HG02642 (cell line): ENCODE measurements around the gene CTNNA2.

ENCODE experiments used
- ATAC-seq: cut with Tn5 transposase; IDR thresholded peaks from one replicate; pipeline ENCODE4 v1.9.1; 2021; ENCODE audit warnings: mild to moderate bottlenecking; ENCODE audit not compliant: unreplicated experiment, poor library complexity

CTNNA2 gene

DNA sequence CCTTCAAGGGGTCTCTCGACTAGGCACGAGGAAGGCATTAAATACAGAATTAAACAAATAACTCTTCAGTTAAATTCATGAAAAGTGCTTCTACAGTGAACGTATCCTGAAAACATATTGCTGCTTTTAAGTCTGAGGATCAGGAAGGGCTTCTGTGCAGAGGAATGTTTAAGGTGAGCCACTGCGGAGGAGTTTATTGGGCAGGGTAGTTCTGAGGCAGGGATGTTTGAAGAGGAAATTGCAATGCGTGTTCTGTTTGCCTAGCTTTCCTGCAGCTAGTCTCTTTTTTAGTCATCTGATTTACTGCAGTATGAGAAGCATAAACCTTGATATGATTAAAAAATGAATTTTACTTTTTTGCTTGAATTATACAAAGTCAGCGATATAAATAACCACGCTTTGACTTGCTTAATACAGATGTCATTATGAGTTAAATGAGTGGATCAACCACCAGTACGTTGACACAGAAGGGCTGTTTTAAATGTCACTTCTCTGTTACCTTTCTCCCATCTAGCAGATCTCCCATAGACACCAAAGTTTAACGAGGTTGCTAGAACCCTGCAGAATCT lies 98.7 kb downstream of the CTNNA2 start:
- ATAC-seq = no peak

DNA sequence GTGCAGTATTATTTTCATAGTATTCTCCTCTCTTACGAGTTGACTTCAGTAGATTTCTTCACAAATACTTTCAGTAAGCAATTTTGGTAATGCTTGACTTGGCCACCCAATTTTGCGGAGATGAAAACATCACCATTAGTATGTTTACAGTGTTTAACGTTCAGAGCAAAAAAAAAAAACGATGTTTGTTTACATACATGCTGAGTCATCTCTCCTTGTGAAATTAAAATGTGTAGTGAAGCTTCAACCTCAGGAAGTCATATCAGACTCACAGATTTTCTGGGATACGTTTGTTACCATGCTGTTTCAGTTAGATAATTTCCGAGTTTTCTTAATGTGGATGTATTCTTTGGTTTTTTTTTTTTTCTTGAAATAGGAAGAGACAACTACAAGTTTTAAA lies 100.1 kb downstream of the CTNNA2 start:
- ATAC-seq = no peak

DNA sequence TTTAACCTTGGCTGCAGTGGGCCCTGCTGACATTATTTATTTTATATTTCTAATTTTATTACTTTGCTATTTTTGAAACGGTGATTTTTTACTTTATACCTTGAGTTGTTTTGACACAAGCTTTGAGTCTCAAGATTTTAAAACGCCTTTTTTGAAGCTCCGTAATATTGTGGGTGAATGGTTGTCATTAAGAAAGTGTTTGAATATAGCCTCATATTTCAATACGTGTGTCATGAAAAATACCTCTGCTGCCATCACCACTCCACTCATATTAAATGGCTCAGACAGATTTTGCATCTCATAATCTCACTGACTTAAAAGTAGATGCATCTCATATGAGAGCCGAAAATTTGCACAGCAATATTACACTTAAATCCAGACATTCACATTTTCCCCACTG lies 106.6 kb downstream of the CTNNA2 start:
- no peak for ATAC-seq

DNA sequence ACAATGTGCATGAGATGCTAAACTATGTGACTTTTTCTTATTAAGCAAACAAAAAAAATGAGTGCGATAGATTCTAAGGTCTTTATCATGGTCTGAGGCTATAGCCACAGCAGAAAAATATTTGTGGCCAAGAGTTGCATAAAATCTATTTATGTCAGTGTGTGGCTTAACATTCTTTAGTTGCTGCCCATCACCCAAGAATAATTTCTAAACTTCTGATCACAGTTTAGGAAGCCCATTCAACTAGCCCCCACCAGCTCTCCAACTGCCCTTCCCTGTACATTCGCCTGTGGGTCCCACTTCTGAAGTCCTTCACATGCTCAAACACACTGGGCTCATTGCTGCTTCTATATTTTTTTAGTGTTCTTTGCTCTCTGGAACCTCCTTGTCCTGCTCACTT lies 107.1 kb downstream of the CTNNA2 start:
- ATAC-seq = no peak

DNA sequence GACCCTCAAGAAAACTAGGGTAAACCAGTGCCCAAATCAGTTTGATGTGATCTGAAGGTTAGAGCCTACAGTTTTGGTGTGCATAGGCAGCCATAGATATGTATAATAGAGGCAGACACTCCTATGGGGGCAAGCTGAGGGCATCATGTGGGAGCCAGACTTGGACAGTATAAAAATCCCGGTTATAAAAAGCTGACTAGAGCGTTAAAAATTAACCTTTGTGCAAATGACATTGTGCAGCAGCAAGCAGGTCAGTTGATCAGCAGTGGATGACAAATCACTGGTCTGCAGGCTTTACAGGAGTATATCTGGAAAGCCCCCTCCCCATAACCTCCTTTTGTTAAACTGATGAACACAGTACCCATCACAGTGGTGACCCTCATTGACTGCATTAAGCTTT lies 107.8 kb downstream of the CTNNA2 start:
- no peak for ATAC-seq

DNA sequence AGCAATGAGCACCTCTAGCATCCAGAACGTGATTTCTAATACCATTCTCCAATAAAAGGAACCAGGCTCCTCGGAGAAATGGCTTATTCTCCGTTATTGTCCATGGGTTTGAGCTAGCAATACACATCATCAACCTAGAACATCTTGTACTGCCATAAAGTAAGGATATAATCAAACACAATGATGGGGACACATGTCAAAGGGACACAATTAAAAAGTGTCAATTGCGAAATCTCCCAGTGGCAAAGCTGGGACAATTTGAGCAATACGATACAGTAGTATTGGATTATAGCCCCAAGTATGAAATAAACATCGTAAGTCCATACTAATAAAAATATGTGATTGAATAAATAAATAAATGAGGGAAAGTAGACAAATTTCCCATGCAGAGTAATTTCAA lies 108.4 kb downstream of the CTNNA2 start:
- ATAC-seq = no peak

DNA sequence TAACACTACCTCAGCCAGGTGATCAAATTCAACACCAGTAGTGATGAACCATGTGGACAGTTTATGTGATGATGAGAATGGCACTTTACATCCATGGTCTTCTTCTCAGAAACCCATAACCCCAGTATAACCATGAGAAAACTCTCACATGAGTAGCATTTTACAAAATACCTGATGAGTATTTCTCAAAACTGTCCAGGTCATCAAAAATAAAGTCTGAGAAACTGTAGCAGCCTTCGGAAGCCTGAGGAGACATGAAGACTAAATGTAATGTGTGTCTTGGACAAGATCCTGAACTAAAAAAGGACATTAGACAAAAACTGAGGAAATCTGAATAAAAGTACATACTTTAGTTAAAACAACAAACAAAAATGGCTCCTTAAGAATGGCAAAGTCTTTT lies 108.9 kb downstream of the CTNNA2 start:
- no peak for ATAC-seq

DNA sequence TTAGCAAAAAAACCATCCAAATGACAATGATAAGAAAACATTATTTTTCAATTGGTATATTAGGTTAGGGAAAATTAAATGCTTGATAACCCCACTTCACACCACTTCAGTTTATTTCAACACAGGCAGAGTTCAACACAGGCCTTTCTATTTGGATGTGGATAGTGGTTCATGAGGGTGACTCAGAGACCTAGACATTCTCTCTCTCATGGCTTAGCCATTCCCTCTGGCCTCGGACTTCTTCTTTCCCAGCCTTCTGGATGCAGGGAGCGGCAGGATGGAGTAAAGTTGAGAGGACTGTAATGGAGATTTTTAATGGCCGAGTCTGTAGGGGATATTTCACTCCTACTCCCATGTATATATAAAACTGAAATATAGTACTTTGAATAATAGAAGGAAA lies 109.7 kb downstream of the CTNNA2 start:
- no peak for ATAC-seq

DNA sequence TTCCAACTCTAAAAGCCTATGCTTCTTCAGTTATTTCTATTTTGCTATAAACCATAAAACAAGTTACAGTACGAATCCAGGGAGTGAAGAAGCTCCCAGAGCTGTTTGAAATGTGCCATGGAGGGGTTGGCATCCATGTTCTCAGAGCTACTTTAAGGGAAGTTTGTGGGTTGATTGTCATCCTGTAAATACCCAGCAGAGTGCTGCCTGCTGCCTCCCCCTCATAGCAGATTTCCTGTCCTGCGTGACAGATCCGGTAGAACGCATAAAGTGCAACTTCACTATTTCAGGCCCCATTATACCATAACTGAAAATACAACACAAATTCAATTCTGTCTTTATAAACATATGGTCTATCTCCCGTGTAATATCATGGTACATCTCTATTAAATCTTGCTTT lies 114.4 kb downstream of the CTNNA2 start:
- no peak for ATAC-seq

DNA sequence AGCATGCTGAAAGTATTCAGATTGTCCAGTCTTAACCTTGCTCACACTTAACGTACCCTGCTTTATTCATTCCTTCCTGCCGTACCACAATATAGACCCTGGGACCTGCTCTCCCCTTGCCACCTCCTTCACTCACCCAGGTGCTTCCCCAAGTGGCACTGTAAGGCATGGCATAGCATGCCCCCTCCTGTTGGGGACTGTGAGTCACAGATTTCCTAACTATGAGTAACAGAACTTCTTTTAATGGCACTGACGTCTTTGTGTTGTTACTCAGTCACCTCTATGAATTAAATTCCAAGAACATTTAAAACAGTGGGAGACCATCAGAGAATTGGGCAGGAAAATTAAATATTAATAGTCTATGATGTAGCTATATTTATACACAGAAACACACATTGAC lies 117.2 kb downstream of the CTNNA2 start:
- ATAC-seq = no peak

DNA sequence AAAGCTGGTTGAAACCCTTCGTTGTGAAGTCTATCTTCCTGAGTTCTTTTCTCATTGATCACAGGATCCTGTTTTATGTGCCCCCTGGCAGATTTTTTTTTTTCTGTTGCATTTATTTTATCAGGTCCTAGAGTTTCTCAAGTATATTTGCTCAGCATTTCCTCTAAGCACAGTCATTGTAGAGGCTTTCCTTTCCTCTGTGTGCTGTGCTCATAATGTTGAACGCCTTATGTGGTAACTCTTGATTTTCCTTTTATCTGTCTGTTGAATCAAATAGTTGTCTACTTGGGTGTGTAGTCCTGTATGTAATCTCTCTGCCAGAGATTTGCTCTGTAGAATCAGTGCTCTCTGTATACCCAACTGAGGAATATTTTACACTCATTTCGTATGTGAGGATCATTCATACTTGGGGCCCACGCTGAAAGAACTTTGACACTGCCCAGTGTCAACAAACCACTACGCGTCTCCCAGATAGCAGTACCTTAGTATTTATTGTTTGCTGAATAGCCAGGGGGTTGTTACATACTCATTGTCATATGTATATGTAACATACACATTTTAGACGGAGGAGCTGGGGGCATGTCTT lies 118.2 kb downstream of the CTNNA2 start:
- ATAC-seq = no peak

DNA sequence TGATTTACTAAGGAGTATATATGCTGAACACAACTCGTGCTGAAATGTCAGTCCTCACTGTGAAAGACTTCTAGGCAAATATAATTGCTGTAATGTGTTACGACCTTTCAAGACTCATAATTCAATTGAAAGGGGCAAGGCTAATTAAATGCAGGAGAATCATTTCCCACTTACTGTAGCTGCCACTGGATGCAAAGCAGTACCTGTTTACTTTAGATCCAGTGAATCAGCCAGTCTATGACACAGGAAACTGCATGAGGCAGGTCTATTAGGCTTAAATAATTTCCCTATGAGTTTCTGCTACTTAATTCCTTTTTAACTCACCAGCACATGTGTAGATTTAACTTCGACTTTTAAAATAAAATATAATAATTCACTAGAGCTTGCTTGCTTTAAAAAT lies 125.6 kb downstream of the CTNNA2 start:
- no peak for ATAC-seq

DNA sequence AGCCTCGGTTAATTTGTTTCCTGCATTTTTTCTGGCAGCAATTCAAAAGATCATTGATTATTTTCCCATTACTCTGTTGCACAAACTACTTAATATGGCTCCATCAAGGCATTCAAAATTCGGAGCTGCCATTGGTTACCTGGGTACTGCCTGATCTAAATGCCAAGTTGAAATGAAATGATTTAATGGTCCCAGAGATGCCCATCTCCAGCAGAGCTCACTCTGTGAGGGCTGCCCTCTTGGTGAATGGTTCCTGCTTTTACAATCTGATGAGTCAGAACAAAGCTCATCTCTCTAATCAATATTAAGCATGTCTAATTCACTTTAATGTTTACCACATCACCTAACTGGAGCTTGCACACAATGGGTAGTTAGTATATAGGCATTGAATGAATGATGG lies 126.1 kb downstream of the CTNNA2 start:
- no peak for ATAC-seq

DNA sequence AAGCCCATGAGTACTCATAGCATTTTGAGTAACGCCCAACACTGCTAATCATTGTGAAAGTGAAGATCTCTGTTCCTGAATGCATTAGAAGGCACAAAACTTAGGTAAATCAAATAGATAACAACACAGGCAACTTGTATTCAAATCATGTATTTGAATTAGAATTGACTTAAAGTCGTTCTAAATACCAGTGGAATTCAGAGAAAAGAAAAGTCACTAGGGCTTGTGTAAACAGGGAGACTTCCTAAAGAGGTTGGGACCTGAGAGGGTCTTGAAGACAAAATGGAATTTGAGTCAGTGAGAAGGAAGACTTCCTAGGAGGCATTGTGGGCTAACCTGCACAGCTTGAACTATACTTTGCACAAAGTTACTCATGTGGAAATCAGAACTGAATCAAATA lies 127.2 kb downstream of the CTNNA2 start:
- no peak for ATAC-seq

DNA sequence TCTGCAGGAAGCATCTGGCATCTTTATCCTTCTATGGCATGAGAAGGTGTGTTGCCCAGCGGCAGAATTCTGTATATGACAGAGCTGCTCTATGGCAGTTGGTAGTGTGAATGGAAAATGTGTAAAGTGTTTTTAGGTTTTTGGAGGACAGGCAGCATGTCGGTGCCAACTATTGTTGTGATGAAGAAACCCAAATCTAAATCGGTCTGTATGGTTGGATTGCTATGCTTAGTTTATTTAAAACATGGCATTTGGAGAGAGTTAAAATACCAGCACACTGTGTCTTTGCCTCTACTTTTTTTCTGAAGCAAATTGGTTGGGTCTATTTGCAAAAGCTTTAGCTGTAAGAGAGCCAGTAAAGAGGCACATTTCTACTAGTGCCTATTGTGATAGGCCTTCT lies 136.7 kb downstream of the CTNNA2 start:
- ATAC-seq = no peak

DNA sequence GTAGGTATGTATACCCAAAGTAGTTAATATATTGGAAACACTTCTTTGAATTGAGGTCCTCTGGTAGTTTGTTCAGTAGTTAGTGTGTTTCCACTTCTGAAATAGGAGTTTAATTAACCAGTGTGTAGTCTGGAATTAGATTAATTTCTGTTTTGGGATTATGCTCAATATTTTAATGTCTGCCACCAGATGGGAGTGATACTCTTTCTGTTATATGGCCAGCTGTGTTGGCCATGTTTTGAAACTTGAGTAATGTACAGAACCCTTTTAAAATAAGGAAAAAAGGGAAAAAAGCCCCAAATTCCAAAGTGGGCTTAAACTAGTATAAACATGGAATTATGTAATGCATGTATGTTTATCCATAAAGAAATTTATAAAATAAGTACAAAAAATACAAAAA lies 147.7 kb downstream of the CTNNA2 start:
- ATAC-seq = no peak

DNA sequence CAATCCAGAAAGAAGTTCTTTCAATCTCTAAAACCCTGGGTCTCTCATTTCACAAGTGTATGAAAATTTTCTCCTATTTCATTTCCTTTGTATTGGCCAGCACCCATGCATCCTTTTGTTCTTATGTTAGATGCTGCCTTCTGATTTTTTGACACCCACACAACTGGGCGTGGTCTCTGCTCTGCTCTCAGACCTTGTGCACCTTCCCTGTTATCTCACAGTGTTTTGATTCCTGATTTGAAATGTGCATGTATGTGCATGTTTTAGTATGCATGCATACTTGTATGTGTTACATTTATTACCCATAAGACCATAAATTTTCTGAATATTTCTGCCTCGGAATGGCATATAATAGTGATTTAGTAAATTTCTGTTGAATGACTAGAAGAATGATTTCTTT lies 152.2 kb downstream of the CTNNA2 start:
- ATAC-seq = no peak

DNA sequence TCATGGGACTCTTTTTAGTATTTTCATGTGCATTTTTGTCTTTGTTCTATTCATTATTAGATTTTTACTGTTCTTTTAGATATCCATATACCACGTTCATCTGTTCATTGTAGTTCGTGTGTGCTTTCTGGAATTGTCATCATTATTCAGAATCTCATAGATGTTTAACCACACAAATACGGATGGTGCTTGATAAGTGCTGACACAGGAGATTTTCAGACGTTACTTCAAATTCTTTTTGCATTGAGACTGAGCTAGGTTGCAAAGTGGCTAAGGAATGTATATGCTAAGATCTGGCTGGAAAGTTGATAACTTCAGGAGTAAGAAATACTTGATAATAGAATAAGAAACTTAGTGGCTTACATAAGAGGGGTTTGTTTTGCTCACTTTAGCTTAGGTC lies 153.6 kb downstream of the CTNNA2 start:
- no peak for ATAC-seq

DNA sequence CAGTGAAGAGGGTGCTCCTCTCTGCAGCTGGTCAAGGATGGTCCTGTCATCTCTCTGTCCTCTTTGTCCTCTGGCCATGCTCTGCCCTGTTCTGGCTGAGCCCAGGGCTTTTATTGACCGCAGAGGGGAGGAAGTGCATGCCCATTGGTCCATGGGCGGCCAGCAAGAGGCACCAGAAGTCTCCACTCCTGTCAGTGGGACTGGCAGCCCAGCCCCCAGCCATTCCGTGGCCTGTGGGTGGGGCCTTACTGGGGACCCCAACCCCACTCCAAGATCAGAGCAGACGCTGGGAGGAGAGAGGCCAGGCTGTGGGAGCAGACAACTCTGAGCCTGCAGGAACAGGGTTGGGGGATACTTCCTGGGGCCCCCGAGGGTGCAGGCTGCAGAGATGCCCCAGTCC lies 156.9 kb downstream of the CTNNA2 start:
- ATAC-seq = no peak

DNA sequence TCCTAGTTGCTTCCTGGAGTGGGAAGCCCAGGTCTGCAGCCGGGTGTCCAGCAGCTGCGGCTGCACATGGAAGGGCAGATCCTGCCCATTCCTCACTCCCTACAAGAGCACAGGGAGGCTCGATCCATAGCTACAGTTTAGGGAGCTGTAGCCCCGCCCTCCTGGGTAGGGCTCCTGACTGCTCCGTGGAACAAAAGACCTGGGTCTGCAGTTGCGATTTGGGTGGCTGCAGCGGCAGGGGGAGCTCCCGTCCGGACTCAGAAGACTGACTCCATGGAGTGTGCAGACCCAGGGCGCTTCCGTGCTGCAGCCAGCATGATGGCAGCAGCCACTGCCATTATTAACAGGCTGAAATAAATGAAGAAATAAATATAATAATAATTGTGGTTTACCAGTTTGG lies 157.3 kb downstream of the CTNNA2 start:
- ATAC-seq = no peak

DNA sequence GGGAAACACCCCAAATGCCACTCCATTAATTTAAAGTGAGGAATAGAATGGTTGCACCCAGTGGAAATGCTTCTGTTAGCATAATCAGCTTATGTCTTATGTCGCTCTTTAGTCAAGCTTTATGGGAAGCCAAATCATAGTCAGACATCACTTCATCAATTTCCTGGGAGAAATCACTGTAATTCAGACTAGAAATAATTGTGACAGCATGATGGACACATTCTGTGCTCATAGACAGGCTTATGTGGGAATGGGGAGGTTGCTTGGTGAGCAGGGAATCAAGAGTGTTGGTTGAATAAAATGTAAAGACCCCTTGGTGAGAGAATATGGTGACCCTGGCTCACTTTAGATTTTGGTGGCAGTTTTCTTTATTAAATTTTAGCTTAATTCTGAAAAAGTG lies 174.0 kb downstream of the CTNNA2 start:
- no peak for ATAC-seq

DNA sequence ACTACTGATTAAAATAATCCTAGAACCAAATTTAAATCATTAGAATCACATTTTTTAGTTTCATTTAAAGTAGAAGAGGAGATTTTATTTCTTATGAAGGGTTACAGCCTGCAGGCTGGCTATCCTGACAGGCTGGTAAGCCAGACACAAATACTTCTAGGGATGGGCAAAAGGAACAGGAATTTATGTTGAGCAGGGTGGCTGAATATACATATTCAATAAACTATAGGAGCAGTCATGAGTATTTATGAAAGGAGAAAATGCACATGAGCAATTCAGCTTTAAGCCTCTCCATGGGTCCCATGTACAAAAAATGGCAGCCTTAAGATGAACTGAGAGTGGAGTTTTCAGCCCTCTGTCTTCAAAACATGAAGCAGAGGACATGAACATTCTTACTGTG lies 182.4 kb downstream of the CTNNA2 start:
- no peak for ATAC-seq

DNA sequence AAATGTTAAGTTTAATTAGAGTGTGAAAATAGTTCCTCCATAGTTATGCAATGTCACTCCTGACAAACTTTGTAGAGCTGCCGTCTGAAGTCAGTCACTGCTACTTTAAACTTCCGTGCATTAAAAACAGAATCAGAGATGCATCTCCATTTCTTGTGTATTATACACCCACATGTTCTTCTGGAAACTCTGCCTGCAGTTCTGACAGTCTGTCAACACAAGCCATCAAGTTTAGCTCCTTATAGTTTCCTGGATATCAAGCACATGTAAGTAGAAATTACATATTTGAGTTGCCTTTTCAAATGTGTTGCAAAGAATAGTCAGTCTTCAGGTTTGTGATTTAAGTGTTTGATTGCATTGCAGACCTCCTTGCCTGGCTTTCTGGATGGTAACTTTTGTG lies 184.3 kb downstream of the CTNNA2 start:
- ATAC-seq = no peak
